Tibial nerve (tissue), 4 donors: Measurements from ENCODE around the gene SHROOM2. TPM values are rescaled to one million over a fixed set of nuclear protein-coding genes. Genes with fewer than 3 reads are reported as not detected.

ENCODE experiments used
- DNase-seq, 2 donors: peaks; one replicate each; pipeline ENCODE4 v3.0.0-alpha.2; 2019; ENCODE audit warnings: low spot score in 2 of 2
- H3K27ac ChIP-seq, 4 donors: fragments of 200-600 bp; sonication (generic) in 3 of 4; one replicate each; pipeline ENCODE4 v1.5.1; 2017 to 2019; ENCODE audit warnings: mild to moderate bottlenecking in 1 of 4
- H3K27me3 ChIP-seq, 2 donors: fragments of 200-600 bp; sonication (generic) in 1 of 2; one replicate each; pipeline versions ENCODE4 v1.5.1 to v1.6.0; 2017 to 2019
- H3K36me3 ChIP-seq, 3 donors: fragments of 200-600 bp; sonication (generic); one replicate each; pipeline ENCODE4 v1.5.1; 2018 to 2019
- H3K4me1 ChIP-seq, 4 donors: fragments of 200-600 bp; sonication (generic) in 3 of 4; one replicate each; pipeline ENCODE4 v1.5.1; 2017 to 2019
- H3K4me3 ChIP-seq, 4 donors: fragments of 200-600 bp; sonication (generic) in 3 of 4; one replicate each; pipeline ENCODE4 v1.5.1; 2017 to 2019; ENCODE audit warnings: mild to moderate bottlenecking in 1 of 4, moderate library complexity in 1 of 4
- H3K9me3 ChIP-seq, 4 donors: fragments of 200-600 bp; sonication (generic) in 3 of 4; one replicate each; pipeline ENCODE4 v1.5.1; 2017 to 2019
- EP300 ChIP-seq, 2 donors: sonication (generic); formaldehyde crosslinking; IDR thresholded peaks; one replicate each; pipeline ENCODE4 v1.6.1; 2017; ENCODE audit warnings: antibody characterized with exemption in 2 of 2, mild to moderate bottlenecking in 1 of 2
- POLR2A ChIP-seq, 2 donors: fragments of 450-650 bp; IDR thresholded peaks; one replicate each; pipeline ENCODE4 v1.6.1; 2017; ENCODE audit warnings: antibody characterized with exemption in 2 of 2, mild to moderate bottlenecking in 2 of 2, moderate library complexity in 2 of 2
- WGBS, 2 donors: methylation state at CpG; one replicate each; pipeline ENCODE4 v1.1.5; 2018; 5-methylcytosine and 5-hydroxymethylcytosine counted together
- total RNA-seq, 4 donors: library from RNA; depleted of rRNA; stranded (reverse); fragments of >200 nt; gene quantifications; one replicate each; pipeline ENCODE4 v1.1.0, GENCODE V29; 2016
- TF ChIP-seq, protein P1 (sequence below), 5 experiments: fragments of 200-600 bp in 3 of 5; fragments of 450-650 bp in 2 of 5; sonication (generic) in 3 of 5; IDR thresholded peaks; one replicate each; pipeline ENCODE4 v1.5.1; 2016 to 2019; ENCODE audit warnings: antibody characterized with exemption in 5 of 5, mild to moderate bottlenecking in 3 of 5, moderate library complexity in 2 of 5

The SHROOM2 gene
- total RNA-seq, 4 donors from 2014 or later: 2.7 to 5.0 (median 3.6) TPM

DNA sequence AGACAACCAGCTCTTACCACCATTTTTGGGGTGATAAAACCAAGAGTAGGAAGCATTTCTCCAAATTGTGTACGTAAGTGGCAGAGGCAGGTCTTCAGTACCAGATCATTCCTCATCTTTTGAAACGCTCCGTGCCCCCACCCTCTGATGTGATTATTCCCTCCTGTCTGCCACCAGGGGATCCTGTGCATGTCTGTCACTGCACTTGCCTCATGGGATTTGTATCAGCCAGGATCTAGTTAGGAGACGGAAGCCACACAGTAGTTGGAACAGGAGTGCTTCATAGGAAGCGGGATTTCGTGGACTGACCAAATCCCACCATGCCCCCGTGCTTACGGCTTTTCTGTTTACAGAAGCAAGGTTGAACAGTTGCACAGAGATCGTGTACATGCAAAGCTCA is 75.5 kb downstream of the SHROOM2 start:
- 90 to 91% methylated on average over 9 of the region's 9 CpGs for WGBS, 2 donors

DNA sequence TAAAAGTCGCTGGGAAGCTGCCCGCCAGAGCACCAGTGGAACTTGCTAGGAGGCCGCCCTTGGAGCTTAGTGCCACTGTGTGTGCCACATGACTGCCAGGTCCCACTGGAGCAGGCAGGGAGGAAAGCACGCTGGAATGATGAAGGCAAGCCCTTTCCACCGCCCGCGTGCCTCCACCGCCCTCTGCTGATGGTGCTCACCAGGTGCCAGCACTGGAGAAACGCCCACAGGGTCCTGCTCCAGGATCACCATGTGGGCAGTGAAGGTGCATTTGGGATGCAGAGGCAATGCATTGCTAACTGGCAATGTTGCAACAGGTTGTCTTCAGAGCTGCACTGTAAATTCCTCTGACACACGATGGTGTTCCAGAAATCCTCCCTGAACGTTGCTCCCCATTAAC is 76.3 kb downstream of the SHROOM2 start:
- 87 to 100% methylated on average over 1 to 8 of the region's 11 CpGs for WGBS, 2 donors
- H3K9me3 ChIP-seq: no peaks in the 10 kb centered on the region
- no peak for DNase-seq
- no peaks in the 10 kb centered on the region for H3K36me3 ChIP-seq
- no peaks in the 10 kb centered on the region for H3K27me3 ChIP-seq
- TF ChIP-seq EP300 (IDR thresholded peaks at IDR 0.05) (no peak), POLR2A (IDR thresholded peaks at IDR 0.05) (no peak)
- no peaks in the 10 kb centered on the region for H3K4me1 ChIP-seq
- no peak overlapping the region for H3K27ac ChIP-seq
- H3K4me3 ChIP-seq: no peak overlapping the region

More for the DNA sequence above, 75.5 kb downstream of the SHROOM2 start:
- no peaks in the 10 kb centered on the region for H3K4me1 ChIP-seq
- no peak for DNase-seq
- no peak for TF ChIP-seq EP300 (IDR thresholded peaks at IDR 0.05)
- no peak for TF ChIP-seq POLR2A (IDR thresholded peaks at IDR 0.05)
- TF ChIP-seq, protein P1, sequence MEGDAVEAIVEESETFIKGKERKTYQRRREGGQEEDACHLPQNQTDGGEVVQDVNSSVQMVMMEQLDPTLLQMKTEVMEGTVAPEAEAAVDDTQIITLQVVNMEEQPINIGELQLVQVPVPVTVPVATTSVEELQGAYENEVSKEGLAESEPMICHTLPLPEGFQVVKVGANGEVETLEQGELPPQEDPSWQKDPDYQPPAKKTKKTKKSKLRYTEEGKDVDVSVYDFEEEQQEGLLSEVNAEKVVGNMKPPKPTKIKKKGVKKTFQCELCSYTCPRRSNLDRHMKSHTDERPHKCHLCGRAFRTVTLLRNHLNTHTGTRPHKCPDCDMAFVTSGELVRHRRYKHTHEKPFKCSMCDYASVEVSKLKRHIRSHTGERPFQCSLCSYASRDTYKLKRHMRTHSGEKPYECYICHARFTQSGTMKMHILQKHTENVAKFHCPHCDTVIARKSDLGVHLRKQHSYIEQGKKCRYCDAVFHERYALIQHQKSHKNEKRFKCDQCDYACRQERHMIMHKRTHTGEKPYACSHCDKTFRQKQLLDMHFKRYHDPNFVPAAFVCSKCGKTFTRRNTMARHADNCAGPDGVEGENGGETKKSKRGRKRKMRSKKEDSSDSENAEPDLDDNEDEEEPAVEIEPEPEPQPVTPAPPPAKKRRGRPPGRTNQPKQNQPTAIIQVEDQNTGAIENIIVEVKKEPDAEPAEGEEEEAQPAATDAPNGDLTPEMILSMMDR (IDR thresholded peaks at IDR 0.05): no peak
- no peaks in the 10 kb centered on the region for H3K27me3 ChIP-seq
- H3K9me3 ChIP-seq: no peaks in the 10 kb centered on the region
- no peaks in the 10 kb centered on the region for H3K36me3 ChIP-seq
- H3K4me3 ChIP-seq: no peak overlapping the region
- no peak overlapping the region for H3K27ac ChIP-seq

DNA sequence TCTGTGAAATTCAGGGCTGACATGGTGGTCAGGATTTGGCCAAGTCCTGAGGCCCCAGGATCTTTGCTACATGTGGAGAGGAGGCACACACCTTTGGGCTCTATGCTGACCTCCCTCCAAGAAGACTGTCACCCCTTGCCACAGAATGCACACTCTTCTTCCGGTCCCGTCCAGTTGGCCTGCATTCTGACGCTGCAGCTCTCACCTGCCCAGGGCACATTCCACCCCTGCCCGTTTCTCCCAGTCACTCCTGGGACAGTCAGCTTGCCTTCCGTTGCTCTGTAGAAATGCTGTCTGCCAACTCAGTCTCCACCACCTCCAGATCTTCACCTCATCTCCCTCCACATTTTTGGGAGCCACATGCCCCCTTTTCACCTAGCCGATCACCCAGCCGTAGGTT is 76.7 kb downstream of the SHROOM2 start:
- DNase-seq: no peak
- Histone ChIP-seq H3K27me3 (no peaks in the 10 kb centered on the region), H3K4me3 (no peak overlapping the region), H3K9me3 (no peaks in the 10 kb centered on the region), H3K27ac (no peak overlapping the region), H3K4me1 (no peaks in the 10 kb centered on the region), H3K36me3 (no peaks in the 10 kb centered on the region)
- 89 to 95% methylated on average over 7 of the region's 7 CpGs for WGBS, 2 donors
- TF ChIP-seq EP300 (IDR thresholded peaks at IDR 0.05): no peak
- no peak for TF ChIP-seq POLR2A (IDR thresholded peaks at IDR 0.05)
- TF ChIP-seq, protein P1 (IDR thresholded peaks at IDR 0.05): no peak

DNA sequence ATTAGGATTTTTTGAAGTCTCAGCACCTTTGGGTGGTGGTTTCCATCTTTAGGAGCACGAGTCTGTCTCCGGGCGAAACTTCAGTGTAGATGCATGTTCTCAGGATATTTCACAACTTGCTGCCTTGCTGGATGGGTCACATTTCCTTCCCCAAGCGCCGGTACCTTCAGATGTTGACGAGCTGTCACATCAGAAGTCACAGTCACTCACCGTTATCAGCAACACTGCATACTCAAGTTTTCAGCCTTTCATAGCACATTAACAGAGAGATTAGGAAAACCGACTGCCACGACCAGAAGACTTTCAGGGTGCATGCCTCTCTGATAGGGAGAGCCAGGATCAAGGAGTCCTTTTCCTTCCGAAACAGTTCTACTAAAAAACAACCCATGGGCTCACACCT is 77.8 kb downstream of the SHROOM2 start:
- H3K27me3 ChIP-seq: no peaks in the 10 kb centered on the region
- WGBS, 2 donors: 78 to 88% methylated on average over 9 to 10 of the region's 10 CpGs
- H3K9me3 ChIP-seq: no peaks in the 10 kb centered on the region
- no peak for DNase-seq
- no peaks in the 10 kb centered on the region for H3K4me1 ChIP-seq
- TF ChIP-seq, protein P1 (IDR thresholded peaks at IDR 0.05): no peak
- TF ChIP-seq EP300 (IDR thresholded peaks at IDR 0.05) (no peak), POLR2A (IDR thresholded peaks at IDR 0.05) (no peak)
- H3K27ac ChIP-seq: no peak overlapping the region
- H3K4me3 ChIP-seq: no peak overlapping the region
- no peaks in the 10 kb centered on the region for H3K36me3 ChIP-seq

DNA sequence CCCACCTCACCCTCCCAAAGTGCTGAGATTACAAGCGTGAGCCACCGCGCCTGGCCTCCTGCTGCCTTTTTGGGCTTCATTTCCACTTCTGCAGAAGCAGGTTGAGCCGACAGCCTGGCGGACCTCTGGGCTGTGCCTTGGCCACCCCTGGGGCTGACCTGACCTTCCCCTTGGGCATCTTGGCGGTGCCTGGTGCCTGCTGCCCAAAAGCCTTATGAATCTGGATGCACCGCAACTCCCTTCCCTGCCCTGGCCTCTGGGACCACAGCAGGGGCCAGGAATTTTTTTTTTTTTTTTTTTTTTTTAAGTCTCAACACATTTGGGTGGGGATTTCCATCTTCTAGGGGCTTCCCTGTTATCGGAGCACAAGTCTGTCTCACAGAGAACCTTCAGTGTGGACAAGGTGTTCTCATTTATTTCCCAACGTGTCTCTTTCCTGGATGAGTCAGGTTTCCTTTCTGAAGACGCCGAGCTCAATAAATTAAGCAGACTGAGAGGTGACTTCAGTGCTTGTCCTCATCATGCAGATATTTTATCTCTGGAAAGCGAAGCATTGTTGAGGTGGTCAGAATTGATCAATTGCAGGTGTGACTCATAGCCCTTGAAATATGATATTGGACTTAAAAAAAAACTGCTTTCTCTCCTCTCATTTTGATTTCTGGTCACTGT is 79.7 kb downstream of the SHROOM2 start:
- 80 to 93% methylated on average over 12 of the region's 12 CpGs for WGBS, 2 donors
- no peak for DNase-seq
- H3K36me3 ChIP-seq: no peaks in the 10 kb centered on the region
- H3K4me1 ChIP-seq: no peaks in the 10 kb centered on the region
- no peaks in the 10 kb centered on the region for H3K27me3 ChIP-seq
- no peak overlapping the region for H3K27ac ChIP-seq
- no peak overlapping the region for H3K4me3 ChIP-seq
- TF ChIP-seq, protein P1 (IDR thresholded peaks at IDR 0.05): no peak
- TF ChIP-seq POLR2A (IDR thresholded peaks at IDR 0.05) (no peak), EP300 (IDR thresholded peaks at IDR 0.05) (no peak)
- H3K9me3 ChIP-seq: no peaks in the 10 kb centered on the region
